ENCODE data around the gene CD9.

Gene CD9

DNA sequence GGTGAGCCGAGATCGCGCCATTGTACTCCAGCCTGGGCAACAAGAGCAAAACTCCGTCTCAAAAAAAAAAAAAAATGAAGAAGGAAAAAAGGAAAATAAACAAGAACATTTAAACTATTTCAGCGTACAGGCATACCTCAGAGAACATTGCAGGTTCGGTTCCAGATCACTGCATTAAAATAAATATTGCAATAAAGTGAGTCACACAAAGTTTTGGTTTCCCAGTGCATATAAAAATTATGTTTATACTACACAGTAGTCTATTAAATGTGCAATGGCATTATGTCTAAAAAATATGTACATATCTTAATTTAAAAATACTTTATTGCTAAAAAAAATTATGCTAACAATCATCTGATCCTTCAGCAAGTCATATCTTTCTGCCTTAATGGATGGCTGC lies 56.8 kb downstream of the CD9 start:
- H3K4me3 ChIP-seq (ENCODE audit: low read depth, low read length): no peak overlapping the region
- DNase-seq (ENCODE audit: low read depth): no peak
- TF ChIP-seq MAX (IDR thresholded peaks at IDR 0.05; ENCODE audit: low read depth, low read length) (no peak), POLR2A (IDR thresholded peaks at IDR 0.05; ENCODE audit: extremely low read depth, insufficient read length) (no peak), MYC (IDR thresholded peaks at IDR 0.05; ENCODE audit: low read depth, low read length) (no peak)
- TF ChIP-seq, protein P1, sequence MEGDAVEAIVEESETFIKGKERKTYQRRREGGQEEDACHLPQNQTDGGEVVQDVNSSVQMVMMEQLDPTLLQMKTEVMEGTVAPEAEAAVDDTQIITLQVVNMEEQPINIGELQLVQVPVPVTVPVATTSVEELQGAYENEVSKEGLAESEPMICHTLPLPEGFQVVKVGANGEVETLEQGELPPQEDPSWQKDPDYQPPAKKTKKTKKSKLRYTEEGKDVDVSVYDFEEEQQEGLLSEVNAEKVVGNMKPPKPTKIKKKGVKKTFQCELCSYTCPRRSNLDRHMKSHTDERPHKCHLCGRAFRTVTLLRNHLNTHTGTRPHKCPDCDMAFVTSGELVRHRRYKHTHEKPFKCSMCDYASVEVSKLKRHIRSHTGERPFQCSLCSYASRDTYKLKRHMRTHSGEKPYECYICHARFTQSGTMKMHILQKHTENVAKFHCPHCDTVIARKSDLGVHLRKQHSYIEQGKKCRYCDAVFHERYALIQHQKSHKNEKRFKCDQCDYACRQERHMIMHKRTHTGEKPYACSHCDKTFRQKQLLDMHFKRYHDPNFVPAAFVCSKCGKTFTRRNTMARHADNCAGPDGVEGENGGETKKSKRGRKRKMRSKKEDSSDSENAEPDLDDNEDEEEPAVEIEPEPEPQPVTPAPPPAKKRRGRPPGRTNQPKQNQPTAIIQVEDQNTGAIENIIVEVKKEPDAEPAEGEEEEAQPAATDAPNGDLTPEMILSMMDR (IDR thresholded peaks at IDR 0.05; ENCODE audit: low read depth, low read length): no peak

DNA sequence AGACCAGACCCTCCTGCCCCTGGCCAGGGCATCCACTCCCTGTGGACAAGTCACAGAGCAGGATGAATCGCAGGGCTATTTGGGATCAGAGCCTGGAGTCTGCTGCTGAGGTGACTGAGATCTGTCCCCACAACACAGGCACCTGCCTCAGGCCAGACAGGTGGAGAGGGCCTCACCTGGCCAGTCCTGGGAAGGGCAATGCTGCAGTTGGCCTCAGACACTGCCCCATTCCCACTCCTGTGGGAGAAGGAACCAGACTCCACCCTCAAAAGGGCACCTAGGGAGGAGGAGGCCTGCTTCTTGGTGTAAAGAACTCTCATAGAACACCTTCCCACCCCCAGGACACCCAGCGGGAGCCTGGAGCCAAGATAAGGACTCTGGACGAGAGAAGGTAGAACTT lies 62.0 kb downstream of the CD9 start:
- no peak for DNase-seq (ENCODE audit: low read depth)
- no peak for TF ChIP-seq POLR2A (IDR thresholded peaks at IDR 0.05; ENCODE audit: extremely low read depth, insufficient read length)
- no peak overlapping the region for H3K4me3 ChIP-seq (ENCODE audit: low read depth, low read length)

GRCh38 chr12:6262623-6263022 lies 62.4 kb downstream of the CD9 start:
- peak; percentile 15 for DNase-seq (ENCODE audit: low read depth)
- TF ChIP-seq MYC (IDR thresholded peaks at IDR 0.05; ENCODE audit: low read depth, low read length) (no peak), POLR2A (IDR thresholded peaks at IDR 0.05; ENCODE audit: extremely low read depth, insufficient read length) (no peak), MAX (IDR thresholded peaks at IDR 0.05; ENCODE audit: low read depth, low read length) (no peak)
- TF ChIP-seq, protein P1 (IDR thresholded peaks at IDR 0.05; ENCODE audit: low read depth, low read length): no peak
- no peak overlapping the region for H3K4me3 ChIP-seq (ENCODE audit: low read depth, low read length)

- TF ChIP-seq MAX (IDR thresholded peaks at IDR 0.05; ENCODE audit: low read depth, low read length) (no peak), MYC (IDR thresholded peaks at IDR 0.05; ENCODE audit: low read depth, low read length) (no peak), POLR2A (IDR thresholded peaks at IDR 0.05; ENCODE audit: extremely low read depth, insufficient read length) (no peak)
- TF ChIP-seq, protein P1 (IDR thresholded peaks at IDR 0.05; ENCODE audit: low read depth, low read length): no peak
- H3K4me3 ChIP-seq (ENCODE audit: low read depth, low read length): no peak overlapping the region
- DNase-seq (ENCODE audit: low read depth): no peak
Measured at GRCh38 chr12:6263931-6264330, 63.7 kb downstream of the CD9 start.

GRCh38 chr12:6264402-6265037 lies 64.3 kb downstream of the CD9 start:
- no peak overlapping the region for H3K4me3 ChIP-seq (ENCODE audit: low read depth, low read length)
- no peak for DNase-seq (ENCODE audit: low read depth)
- TF ChIP-seq MAX (IDR thresholded peaks at IDR 0.05; ENCODE audit: low read depth, low read length) (no peak), MYC (IDR thresholded peaks at IDR 0.05; ENCODE audit: low read depth, low read length) (no peak), POLR2A (IDR thresholded peaks at IDR 0.05; ENCODE audit: extremely low read depth, insufficient read length) (no peak)
- TF ChIP-seq, protein P1 (IDR thresholded peaks at IDR 0.05; ENCODE audit: low read depth, low read length): no peak

- DNase-seq (ENCODE audit: low read depth): no peak
- TF ChIP-seq POLR2A (IDR thresholded peaks at IDR 0.05; ENCODE audit: extremely low read depth, insufficient read length): no peak
- TF ChIP-seq, protein P1 (IDR thresholded peaks at IDR 0.05; ENCODE audit: low read depth, low read length): no peak
- no peak for TF ChIP-seq MAX (IDR thresholded peaks at IDR 0.05; ENCODE audit: low read depth, low read length)
- TF ChIP-seq MYC (IDR thresholded peaks at IDR 0.05; ENCODE audit: low read depth, low read length): no peak
- H3K4me3 ChIP-seq (ENCODE audit: low read depth, low read length): no peak overlapping the region
Measured at GRCh38 chr12:6265038-6265405, 64.8 kb downstream of the CD9 start.
